NCI-H1930 (cell line): ENCODE measurements around the gene NRCAM.

Experiments
- DNase-seq, 2 experiments: peaks; one replicate each; lab custom pipeline; 2025; lab: John Stamatoyannopoulos, UW

Gene NRCAM

DNA sequence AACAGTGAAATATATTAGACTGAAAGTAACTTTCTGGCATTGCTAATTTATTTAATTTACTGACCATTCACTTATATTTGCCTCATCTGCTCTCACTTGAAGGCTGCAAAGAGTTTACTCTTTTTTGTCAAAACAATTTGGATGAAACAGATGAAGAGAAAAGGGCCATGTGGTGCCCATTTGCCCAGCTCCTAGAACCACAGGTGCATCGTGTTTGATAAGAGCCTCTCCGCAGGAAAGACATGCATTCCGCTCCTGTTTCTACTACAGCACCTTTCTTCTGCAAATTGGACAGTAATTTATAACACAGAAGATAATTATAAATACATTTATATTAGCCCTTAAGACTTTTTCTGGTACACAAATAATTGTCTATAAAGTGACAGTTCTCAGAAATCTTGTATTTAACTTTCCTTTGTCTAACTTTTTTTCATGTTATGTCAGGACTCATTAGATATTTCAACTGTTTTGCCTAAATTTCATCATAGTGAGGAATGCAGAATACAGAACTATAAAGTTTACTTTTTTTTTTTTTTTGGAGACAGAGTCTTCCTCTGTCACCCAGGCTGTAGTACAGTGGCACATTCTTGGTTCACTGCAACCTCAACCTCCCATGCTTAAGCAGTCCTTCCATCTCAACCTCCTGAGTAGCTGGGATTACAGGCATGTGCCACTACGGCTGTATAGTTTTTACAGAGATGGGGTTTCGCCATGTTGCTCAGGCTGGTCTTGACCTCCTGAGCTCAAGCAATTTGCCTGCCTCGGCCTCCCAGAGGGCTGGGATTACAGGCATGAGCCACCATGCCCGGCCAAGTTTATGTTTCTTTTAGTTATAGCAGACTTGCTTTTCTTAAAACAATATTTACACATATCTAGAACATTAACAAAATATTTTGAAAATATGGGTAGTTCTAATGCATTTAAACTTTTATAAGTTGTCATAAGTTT, 326.9 kb downstream of the NRCAM start:
- DNase-seq, result no peak

DNA sequence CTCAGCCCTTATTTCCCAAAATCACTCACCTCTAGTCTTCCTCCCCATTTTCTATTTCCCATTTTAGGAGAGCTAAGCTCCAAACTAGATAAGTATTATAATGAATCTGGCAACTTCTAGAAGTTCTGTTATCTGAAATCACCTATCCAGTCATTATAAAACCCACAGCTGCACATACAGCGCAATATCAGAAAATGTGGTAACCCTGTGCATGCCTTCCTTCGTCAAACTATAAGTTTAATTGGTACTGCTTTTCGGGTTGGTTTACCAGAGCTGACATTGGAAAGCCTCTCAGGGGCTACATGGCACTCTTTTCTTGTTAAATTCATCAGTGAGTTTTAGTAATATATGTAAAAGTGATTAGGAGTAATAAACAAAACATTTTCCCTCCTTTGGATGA, 327.7 kb downstream of the NRCAM start:
- no peak for DNase-seq

GRCh38 chr7:108127461-108127860, 328.8 kb downstream of the NRCAM start:
- no peak for DNase-seq

DNA sequence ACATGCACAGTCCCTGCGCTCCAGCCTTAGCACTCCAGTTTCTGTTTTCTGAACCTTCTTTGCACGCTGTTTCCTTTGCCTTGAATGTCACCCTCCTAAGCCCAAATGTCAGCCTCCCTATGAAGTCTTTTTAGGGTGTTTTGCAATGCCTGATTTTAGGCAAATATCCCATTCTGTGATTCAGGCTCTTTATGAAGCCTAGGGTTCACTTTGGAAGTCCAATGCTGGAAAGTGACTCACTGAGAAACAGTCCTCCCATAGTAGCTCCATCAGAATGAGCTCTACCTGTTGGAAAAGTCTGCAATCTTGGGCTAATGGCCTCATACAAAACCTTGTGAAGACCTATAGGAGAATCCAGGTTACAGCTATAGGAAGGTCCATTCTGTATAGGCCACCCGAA, 331.4 kb downstream of the NRCAM start:
- DNase-seq, result no peak

GRCh38 chr7:108122181-108122580, 334.1 kb downstream of the NRCAM start:
- no peak for DNase-seq

GRCh38 chr7:108120933-108121332, 335.3 kb downstream of the NRCAM start:
- DNase-seq, result no peak

GRCh38 chr7:108120196-108120595, 336.0 kb downstream of the NRCAM start:
- no peak for DNase-seq

- DNase-seq, result no peak
These were observed 337.3 kb downstream of the NRCAM start for GRCh38 chr7:108118959-108119358.

- no peak for DNase-seq
These were observed 342.0 kb downstream of the NRCAM start for GRCh38 chr7:108114117-108114841.

- no peak for DNase-seq
These were observed 343.6 kb downstream of the NRCAM start for GRCh38 chr7:108112683-108113082.

- peak in 1 of 2 experiments; percentile 12 for DNase-seq
These were observed 346.9 kb downstream of the NRCAM start for GRCh38 chr7:108109221-108109908.

DNA sequence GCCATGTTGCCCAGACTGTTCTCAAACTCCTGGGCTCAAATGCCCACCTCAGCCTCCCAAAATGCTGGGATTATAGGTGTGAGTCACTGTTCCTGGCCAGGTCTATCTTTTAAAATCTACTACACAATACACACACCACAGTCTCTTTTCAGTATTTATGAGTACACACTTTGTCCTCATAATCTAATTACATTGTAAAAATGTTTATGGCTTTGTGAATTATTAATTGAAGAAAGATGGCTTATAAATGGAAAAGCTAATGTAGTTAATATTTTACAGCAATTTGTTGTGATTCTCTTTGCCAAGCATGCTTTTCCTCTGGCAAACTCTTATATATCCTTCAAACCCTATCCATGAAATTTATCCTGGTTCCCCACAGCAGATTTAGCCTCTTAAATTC, 348.1 kb downstream of the NRCAM start:
- no peak for DNase-seq

DNA sequence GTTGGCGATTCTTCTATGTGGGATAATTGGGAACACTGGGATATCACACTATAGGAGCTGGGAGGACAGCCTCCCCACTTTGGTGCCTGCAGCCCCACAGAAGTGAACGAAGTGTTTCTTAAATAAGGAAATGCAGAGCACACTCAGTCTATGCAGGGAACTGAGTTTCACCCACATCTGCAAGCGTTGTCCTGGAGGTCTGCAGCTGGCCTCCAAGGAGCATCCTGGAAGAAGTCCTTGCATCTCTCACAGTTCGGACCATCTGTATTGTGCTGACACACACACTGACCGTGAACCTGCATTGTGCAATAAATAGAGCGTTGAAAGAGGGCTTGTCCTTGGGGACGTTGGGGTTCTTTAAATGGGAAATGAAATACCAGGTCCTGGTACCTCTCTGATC, 351.9 kb downstream of the NRCAM start:
- no peak for DNase-seq

GRCh38 chr7:108103558-108104298, 352.5 kb downstream of the NRCAM start:
- DNase-seq, result no peak

GRCh38 chr7:108102671-108103312, 353.4 kb downstream of the NRCAM start:
- DNase-seq, result no peak

DNA sequence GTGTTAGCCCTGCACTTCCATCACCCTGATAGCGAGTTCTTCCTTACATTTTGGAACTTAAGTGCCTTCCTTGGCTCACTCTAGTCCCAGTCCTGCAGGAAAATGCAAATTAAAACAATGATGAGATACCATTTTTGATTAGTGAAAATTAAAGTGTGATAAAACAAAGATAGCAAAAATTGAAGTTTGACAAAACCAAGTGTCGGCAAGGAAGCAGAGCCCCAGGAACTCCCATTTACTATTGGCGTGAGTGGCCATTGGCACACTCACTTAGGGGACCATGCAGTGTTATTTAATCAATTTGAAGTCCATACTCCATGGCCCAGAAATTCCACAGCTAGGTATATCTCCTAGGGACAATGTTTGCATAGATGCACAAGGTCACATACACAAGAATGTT, 354.5 kb downstream of the NRCAM start:
- no peak for DNase-seq

DNA sequence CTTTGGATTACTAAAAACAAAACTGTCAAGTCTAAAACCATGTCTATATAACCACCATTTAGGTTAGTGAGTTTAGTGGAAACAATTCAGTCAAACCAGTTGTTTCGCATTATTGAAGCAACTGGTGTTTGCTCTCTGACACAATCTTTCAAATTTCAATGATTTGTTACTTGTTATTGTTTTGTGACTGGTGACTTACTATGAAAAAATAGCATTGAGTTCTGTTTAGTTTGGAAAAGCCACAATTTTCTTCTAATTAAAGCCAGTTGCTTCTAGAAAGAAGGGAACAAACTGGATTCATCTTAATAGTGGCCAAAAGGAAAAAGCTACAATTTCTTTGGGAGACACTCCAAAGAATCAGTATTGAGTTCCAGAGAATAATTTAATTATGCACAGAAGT, 356.5 kb downstream of the NRCAM start:
- DNase-seq, result no peak

DNA sequence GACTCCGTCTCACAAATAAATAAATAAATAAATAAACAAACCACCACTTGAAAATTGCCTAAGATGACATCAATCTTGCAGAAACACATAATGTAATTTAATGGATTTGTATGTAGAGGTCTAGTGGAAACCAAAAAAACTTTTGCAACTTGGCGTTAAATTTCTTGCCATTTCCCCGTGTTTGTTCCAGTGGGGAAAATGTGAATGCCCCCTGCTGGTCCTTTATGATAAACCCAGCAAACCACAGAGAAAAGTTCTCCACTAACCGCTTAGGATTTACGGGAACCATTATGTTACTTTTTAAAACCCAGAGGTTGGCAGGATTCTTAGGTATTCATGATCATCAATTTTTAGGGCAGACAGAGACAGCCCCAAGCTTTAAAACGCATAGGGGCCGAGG, 358.5 kb downstream of the NRCAM start:
- no peak for DNase-seq
